GM18526 (cell line): ENCODE data around the gene SF1.
A peak's percentile ranks its signal among the peaks of the same experiment; 100 is the strongest.

Experiments
- POLR2A ChIP-seq: IDR thresholded peaks from 3 replicates; pipeline ENCODE4 v1.6.1; 2011; ENCODE audit not compliant: insufficient read length; ENCODE audit errors: extremely low read depth

Gene SF1

DNA sequence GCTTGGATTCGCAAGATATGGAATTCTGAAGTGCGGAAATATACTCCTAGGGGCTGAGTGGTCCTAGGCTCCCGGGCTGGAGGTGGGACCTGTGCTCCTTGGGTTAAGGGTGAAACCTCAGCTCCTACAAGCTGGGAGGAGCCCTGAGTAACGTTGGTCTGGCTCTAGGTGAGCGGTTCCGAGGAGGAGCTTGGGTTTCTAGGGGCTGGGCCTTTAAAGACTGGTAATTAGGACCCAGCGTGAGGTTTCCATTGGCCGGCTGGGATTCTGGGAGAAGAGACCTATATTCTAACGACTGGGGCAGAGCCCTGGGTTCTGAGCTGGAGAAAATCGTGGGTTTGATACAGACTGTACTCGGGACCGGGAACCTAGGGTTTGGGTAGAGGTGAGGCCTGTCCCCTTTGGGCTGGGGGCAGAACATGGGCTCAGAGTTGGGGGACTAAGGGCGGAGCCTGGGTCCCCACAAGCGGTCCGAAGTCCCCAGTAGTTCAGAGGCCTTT, 25.6 kb upstream of the SF1 start:
- TF ChIP-seq POLR2A = no peak

GRCh38 chr11:64803158-64803845, 25.0 kb upstream of the SF1 start, which contains the start of gene MAP4K2:
TSS of gene MAP4K2 (minus strand) at chr11:64803214. CDS start at chr11:64803149, 65 bp downstream.
- TF ChIP-seq POLR2A = peak; percentile 62

GRCh38 chr11:64802370-64803157, 24.2 kb upstream of the SF1 start:
- peak; percentile 34 for TF ChIP-seq POLR2A

DNA sequence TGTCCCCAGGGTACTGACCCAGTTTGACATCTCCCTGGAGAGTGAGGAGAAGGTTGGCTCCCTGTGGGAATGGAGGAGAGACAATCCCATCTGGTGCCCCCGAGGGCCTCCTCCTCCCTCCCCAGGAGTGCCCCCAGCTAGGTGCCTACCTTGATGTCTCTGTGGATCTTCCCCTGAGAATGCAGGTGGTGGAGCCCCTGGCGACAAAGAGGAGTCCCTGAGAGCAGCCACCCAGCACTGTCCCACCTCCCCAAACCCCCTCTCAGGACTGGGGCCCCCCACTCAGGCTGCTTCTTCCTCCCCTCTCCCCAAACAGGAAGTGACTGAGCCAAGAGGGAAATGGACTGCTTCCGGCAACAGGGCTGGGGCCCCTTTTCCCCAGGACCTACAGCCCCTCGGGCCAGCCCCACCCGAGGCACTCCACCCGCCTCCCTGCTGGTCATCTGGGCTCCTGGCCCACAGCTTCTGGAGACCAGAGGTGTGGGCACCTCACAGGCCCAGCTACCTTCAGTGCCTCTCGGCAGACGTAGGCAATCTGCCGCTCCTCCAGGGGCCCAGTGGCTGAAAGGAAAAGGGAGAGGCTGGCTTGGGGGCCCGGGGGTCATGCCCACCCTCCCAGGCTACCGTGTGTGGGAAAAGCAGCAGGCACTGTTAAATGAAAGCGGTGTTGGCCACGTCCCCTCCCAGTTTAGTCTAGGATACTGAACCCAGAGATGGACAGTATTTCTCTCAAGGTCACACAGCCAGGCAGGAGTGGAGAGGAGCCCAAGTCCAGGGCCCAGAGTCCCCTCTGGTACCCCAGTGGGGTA, 23.4 kb upstream of the SF1 start:
- TF ChIP-seq POLR2A = no peak

- TF ChIP-seq POLR2A = no peak
Observed at GRCh38 chr11:64801158-64801464, 22.8 kb upstream of the SF1 start.

DNA sequence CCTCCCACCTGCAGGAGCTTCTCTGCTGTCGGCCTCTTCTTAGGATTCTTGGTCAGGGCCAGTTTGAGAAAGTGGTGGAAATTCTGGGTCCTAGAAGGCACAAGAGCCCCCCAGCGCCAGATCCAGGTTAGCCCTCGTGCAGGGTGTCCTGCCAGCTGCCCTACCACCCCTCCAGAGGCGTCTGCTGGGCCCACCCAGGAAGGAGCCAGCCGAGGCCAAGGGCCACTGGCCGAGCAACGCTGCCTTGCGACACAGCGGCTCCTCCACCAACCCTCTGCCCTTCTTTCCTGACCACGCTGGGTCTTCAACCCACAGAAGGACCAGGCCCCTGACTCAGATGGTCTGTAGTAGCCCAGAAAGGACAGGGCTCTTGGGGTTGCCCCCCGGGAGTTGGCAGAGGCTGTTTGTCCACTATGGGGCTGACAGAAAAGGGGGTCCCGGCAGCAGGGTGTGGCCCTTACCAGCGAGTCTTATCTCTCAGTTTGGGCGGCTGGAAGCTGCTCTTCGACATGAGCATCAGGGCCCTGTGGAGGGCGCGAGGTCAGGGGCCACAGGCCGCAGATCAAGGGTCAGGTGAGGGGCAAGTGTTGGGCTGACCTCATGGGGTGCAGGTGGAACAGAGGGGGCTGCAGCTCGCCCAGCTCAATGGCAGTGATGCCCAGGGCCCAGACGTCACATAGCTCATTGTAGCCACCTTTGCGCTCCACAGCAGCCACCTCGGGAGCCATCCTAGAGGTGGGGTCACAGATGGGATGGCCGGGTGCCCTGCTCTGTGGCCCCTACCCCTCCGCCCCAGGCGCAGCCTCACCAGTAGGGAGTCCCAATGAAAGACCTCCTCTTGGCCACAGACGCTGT, 22.2 kb upstream of the SF1 start:
- TF ChIP-seq POLR2A = no peak

DNA sequence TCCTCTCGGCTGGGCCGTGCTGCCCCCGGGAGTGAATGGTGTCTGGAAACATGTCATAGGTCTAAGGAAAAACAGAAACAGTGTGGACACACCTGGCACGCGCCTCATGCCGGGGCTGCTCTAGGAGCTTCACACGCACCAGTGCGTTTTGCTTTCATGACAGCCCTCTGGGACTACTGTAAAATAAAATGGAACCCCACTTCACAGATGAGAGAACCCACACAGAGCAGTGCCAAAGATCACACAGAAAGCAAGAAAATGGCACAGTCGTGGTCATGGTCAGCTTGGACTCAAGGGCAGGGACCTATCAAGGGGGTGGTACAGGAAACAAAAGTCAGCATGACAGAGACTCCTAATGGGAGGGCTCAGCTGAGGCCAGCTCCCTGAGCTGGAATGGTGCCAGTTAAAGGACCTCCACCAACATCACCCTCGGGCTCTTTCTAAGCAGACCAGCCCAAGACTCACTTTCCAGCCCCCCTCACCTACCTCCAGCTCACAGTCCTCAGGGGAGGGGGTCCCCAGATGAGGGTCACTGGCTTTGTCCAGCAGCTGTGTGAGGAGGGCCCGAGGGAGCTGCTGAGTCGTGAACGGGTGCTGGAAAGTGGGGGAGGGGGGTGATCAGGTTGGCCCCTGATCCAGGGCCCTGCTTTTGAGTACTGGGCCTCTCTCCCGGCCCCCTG, 21.4 kb upstream of the SF1 start:
- TF ChIP-seq POLR2A = no peak

DNA sequence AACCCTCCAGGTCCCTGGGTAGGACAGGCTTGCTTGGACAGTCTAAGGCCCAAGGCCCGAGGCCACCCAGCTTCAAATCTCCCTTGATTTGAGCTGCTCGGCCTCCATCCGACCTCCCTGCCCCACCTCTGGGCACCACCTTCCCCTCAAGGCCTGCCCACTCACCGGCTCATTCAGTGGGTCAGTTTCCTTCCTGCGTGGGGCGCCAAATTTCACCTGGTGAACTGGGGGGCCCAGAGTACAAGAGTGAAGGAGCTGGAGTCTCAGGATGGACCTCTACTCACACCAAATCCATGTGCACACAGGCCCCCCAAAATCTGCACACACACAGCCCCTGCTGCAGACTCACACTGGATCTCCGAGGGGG, 20.9 kb upstream of the SF1 start:
- TF ChIP-seq POLR2A = no peak

GRCh38 chr11:64796757-64797541, 18.6 kb upstream of the SF1 start:
- no peak for TF ChIP-seq POLR2A

DNA sequence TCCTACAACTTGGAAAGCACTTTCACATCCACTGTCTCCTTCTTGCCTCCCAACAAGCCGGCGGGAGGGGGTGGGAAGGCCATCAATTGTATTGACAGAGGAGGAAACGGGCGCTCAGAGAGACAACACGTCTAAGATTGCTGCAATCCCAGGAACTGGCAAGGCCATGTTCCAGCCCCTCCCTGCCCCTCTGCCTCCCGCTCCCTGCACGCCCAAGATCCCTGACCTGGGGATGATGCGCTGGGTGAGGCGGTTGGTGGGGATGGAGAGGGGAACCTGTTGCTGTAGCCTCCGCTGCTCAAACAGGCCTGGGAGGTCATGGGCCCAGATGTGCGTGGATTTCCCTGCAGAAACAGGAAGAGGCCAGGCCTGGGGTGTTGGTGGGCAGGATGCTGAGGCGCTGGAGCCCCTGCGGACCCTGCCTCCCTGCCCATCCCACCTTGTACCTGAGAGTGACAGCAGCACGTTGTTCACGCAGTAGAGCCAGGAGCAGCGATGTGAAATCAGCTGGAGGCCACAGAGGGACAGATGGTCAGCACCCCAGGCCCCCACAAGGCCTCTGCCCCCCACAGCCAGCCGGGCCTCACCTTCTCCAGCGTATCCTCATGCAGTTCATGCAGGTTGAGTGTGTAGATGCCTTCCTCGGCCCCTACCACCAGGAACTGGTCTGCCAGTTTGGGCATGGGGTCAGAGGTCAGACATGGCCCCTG, 17.9 kb upstream of the SF1 start:
- no peak for TF ChIP-seq POLR2A

DNA sequence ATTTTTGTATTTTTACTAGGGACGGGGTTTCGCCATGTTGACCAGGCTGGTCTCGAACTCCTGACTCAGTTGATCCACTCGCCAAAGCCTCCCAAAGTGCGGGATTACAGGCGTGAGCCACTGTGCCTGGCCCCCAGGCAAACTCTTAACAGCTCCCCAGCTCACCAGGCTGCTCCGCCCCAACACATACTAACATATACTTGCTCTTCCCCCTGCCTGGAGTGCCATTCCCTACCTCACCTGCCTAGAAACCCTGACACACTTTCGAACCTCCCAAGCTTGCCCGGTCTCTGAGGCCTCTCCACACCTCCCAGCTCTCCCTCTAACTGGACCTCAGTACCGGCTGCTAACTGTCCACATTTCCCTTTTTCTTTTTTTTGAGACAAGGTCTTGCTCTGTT, 16.2 kb upstream of the SF1 start:
- no peak for TF ChIP-seq POLR2A

DNA sequence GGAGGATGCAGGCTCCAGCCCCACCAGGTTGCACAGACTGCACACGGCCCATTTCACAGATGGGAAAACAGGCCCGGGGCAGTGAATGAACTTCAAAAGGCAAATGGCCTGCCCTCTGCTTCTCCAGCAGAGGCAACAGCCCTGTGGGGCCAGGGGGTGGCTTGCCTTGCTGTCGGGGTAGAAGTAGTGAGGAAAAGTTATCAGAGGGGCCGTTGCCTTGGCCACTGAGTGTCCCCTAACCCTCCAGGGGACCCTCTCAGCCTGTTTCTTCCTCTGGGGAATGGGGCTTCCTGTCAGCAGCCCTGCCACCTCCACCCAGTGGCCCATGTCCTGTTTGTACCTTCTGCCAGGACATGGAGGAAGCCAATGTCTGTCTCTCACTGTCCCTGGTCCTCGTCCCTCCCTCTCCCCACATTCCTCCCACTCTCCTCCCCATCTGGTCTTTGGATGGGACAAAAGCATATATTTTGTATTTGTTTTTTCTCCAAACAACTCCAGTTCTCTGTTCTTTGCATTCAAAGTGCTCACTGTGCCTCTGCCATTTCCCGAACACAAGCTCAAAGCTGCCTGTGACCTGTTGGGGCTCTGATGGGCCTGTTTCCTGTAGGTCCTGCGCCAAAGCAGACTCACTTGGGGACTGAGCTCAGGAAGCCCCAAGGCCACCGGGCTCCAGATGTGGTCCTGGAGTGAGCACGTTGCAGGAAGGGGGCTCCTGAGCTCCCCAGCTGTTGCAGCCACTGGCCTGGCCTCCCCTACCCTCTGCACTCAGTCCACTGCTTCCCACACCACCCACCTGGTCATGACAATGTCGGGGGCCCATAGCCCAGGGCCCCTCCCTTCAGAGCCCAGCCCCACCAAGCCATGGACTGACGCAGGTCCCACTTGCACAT, 15.2 kb upstream of the SF1 start:
- TF ChIP-seq POLR2A = no peak

GRCh38 chr11:64792482-64792881, 14.1 kb upstream of the SF1 start:
- no peak for TF ChIP-seq POLR2A
